HG02884 (cell line): ENCODE measurements around the gene DNASE1L2.
"Not testable (repeated sequence)": the region's sequence is repeated elsewhere in the genome, so short reads cannot be mapped to it uniquely, and the experiment has no call there.

ENCODE experiments used
- ATAC-seq: cut with Tn5 transposase; IDR thresholded peaks from one replicate; pipeline ENCODE4 v1.9.1; 2021; ENCODE audit warnings: mild to moderate bottlenecking, moderate library complexity; ENCODE audit not compliant: unreplicated experiment

DNASE1L2 gene

DNA sequence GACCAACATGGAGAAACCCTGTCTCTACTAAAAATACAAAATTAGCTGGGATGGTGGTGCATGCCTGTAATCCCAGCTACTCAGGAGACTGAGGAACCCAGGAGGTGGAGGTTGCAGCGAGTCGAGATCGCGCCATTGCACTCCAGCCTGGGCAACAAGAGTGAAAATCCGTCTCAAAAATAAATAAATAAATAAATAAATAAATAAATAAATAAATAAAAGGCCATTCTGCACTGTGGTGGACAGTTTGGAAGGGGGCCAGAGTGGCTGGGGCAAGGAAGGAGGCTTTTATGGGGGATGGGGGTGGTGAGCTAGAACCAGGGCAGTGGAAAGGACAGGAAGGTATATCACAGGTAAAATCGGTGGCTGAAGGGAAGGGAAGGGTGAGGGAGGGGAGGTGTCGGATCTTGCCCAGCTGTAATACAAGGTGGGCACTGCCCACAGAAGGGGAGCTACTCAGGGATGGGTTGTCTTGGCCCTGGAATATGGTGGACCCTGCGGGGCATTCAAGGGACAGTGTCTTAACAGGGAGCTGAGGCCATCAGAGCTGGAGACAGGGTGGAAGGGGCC is 33.0 kb upstream of the DNASE1L2 start:
- not testable (repeated sequence) for ATAC-seq

GRCh38 chr16:2204416-2205103 is 31.7 kb upstream of the DNASE1L2 start:
- no peak for ATAC-seq

DNA sequence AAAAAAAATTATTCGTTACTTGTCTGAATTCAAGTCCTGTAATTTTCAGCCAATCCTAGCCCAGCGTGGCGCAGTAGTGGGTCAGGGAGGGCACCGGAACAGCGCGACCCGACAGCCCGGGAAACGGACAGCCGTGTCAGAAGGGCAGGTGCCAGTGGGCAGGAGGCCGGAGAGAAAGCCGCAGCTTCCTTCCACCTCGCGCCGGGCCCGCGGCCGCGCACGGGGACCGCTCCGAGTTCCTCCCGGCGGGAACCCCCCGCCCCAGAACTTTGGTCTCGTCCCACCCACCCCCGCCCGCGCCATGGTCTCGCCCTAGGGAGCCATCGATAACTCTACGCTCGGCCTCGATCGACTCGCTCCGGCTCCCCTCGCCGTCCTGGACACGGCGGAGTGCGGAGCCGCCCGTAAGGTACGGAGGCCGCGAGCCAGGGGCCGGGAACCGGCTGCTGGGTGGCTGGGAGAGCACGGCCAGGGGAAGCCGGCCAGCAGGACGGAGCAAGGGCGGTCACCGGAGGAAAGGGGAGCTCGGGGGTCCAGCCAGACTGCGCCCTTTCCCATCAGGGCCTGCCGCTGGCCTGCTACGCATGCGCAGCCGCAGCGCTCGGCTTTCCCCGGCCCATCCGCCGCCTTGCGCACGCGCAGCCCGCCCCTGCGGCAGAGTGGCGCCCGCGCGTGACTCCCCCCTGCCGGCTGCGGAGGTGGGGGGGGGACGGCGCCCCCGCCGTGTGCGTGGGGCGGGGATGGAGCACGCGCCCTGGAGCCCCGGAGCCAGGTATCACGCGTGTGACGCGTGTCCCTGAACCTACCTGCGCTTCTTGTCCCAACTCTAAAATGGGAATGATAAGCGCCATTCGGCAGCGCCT is 30.9 kb upstream of the DNASE1L2 start, which contains the start of gene MLST8:
MLST8 (plus strand) TSS at position 351 of the 863 bp plus-strand sequence. CDS start 632 bp downstream, outside the sequence.
- no peak for ATAC-seq

DNA sequence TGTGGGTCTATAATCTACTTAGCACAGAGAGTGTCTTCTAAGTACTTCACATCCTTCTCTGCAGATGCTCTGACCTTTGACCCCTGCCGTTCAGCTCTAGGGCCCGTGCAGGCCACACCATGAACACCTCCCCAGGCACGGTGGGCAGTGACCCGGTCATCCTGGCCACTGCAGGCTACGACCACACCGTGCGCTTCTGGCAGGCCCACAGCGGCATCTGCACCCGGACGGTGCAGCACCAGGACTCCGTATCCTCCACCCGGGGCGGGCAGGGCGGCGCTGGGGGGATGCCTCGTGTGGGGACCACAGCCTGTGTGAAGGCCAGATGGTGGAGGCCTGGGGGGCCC is 30.3 kb upstream of the DNASE1L2 start:
- no peak for ATAC-seq

DNA sequence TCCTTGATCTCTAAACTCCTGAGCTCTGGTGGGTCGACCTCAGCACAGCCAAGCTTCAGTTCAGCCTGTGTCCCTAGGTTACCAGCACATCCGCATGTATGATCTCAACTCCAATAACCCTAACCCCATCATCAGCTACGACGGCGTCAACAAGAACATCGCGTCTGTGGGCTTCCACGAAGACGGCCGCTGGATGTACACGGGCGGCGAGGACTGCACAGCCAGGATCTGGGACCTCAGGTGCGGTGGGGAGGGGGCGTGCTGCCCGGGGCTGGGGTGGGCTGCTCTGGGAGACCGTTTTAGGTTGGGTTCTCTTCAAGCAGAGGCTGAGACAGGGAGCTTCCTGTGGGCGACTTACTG is 29.8 kb upstream of the DNASE1L2 start:
- ATAC-seq = no peak

DNA sequence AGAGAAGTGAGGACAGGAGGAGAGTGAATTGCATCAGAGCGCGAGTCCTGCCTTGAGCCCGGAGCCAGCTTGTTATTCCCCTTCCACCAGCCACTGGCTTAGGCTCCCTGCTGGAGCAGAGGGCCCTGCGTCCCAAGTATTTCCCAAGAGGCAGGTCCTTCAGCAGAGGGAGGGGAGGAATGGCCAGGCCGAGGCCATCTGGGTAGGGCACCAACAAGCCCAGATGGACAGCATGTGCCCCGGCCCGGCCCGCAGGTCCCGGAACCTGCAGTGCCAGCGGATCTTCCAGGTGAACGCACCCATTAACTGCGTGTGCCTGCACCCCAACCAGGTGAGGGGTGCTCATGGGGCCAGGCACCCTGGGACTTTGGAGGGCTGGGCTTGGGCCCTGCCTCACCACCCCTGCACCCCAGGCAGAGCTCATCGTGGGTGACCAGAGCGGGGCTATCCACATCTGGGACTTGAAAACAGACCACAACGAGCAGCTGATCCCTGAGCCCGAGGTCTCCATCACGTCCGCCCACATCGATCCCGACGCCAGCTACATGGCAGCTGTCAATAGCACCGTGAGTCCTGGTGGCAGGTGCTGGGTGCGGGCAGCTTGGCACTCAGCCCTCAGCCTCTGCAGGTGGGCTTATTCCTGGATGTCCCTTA is 29.3 kb upstream of the DNASE1L2 start:
- ATAC-seq = no peak

DNA sequence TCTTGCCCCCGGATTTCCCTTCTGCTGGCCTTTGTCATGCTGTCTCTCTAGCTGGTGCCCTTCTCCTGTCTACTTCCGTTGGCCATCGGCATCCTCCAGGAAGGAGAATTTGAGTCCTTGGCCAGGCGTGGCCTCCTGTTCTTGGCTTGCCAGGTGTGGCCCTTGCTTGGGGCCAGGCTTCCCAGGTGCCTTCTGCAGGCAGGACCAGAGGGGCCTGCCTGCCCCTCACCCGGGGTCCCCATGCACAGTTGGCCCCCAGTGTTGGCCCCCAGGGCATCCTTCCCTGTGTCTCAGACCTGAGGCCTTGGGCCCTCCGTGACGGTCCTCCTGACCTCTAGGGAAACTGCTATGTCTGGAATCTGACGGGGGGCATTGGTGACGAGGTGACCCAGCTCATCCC is 28.4 kb upstream of the DNASE1L2 start:
- no peak for ATAC-seq

DNA sequence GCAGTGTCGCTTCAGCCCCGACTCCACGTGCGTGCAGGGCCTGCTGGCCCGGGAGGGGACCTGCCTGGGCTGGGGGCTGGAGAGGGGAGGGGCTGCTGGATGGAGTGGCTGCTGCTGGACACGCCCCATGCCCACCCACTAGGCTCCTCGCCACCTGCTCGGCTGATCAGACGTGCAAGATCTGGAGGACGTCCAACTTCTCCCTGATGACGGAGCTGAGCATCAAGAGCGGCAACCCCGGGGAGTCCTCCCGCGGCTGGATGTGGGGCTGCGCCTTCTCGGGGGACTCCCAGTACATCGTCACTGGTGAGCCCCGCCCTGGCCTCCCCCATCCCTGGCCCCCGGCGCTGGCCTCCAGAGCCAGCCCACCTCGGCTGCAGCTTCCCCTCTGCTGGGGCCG is 27.9 kb upstream of the DNASE1L2 start:
- no peak for ATAC-seq

DNA sequence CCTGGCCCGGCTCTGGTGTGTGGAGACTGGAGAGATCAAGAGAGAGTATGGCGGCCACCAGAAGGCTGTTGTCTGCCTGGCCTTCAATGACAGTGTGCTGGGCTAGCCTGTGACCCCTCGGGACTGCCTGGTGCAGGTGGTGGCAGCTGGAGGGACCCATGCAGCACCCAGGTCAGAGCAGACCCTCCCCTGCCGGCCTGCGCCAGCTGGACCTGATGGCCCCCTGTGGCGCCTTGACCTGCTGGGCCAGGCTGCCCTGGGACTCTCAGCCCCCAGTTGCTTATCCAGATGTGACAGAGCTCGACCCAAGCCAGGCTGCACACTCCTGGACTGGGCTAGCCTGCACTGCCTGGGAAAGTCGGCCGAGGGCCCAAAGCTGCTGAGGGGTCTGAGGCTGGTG is 27.5 kb upstream of the DNASE1L2 start:
- no peak for ATAC-seq

GRCh38 chr16:2209258-2210008 is 26.8 kb upstream of the DNASE1L2 start:
- no peak for ATAC-seq

DNA sequence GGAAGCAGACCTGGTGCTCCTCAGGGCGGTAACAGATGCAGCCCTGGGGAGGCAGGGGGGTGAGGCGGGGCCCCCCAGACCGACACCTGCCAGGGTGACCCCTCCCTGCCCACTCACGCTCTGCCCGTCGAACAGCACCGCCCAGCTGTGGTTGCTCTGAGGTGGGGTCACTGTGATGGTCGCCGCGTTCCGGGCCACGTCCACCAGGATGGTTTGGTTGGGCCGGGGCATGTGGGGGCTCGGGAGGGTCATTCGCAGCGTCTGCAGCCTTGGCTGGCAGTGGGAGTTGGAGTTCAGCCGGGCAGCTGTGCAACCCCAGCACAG is 26.3 kb upstream of the DNASE1L2 start:
- no peak for ATAC-seq

DNA sequence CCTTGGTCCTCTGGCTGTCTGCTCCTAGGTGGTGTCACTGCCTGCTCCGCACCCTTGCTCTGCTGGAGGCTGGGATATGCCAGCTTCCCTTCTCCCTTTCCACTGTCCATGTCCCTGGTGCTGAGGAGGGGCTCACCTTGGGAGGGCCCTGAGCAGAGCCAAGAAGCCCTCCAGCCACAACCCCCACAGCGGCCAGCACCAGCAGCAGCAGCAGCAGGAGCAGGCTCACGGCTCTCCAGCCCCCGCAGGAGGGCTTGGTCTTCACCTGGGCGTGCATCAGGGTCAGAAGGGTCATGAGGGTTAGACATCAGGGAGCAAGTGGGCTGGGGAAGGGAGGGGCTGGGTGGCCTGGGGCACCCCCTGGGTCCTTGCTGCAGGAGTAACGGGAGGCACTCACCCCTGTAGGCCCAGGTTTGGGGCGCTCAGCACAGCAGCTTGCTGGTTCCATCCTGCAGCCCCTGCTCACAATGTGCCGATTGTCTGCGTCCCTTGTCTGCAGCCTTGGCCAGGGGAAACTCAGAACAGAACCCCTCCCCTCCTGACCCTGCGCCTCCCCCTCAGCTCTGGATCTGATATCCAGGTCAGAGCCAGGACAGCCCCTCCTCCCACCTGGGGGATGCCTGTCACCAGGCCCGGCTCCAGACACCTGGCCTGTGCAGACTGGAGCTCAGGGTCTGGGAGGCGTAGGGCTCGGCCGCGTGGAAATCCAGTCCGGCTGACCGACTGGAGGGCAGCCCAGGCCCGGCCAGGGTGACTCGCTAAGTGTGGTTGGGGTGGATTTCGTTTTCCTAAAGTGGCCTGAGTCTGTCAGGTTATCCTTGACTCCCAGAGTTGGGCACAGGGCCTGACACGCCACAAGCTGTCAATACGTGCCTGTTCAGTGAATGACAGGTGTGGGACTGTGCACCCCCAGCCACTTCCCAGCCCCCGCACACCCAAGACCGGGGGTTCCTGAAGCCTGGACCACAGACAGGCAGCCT is 25.6 kb upstream of the DNASE1L2 start, which contains the start of gene BRICD5:
BRICD5 (minus strand) TSS at position 478 of the 980 bp plus-strand sequence; CDS start at position 448, 30 bp downstream.
- ATAC-seq = no peak

DNA sequence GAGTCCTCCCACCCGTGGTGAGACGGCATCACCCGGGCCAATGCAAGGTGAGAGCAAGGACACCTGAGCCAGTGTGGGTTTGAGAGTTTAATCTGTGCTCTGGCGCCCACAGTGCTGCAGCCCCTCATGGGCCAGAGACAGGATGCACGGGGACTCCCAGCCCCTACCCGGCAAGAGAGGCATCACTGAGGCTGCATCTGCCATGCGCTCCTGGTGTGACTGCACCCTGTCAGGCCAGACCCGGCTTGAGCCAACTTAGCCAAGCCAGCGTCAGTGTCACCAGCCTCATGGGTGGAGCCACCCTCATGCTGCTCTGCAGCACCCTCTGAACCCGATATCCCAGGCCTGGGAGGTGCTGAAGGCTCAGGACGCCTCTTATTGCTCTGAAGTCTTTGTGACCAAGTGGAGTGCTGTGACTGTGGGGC is 24.3 kb upstream of the DNASE1L2 start:
- ATAC-seq = no peak

DNA sequence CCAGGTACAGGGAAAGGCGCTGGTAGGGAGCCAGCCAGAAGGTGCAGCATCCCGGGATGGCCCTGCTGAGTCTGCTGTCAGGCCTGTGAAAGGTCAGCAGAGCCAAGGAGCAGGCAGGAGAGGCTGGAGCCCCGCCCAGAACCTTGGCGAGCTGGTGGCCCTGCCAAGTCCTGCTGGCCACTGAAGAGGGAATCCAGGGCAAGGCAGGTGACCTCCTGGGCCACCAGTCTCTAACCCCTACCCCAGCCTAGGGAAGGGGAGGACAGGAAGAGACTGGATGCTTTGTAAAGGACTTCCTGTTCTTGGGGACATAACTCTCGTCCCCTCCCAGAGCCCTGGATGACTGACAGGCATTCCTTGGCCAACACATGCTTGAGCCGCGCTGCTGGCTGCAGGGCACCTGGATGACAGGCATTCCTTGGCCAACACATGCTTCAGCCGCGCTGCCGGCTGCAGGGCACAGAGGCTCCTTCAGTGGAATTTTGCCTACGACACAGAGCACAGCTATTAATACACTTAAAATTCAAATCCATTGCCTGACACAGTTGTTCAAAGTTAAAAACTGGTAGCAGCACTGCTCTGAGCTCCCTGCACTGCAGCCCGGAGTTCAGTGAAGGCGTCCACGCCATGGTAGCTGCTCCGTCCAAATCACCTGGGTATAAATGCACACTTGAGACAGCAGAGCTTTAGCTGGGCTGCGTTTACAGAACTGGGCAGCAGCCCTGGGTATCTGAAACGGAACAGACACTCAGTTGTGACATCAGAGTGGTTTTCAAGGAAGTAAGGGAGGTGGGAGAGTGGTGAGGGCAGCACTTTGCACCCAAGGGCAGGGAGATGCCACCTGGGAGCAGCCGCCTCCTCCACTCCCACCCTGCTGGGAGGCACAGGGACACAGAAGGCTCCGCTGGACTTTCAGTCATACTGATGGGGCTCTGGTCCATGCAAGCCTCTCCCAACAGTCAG is 23.6 kb upstream of the DNASE1L2 start:
- no peak for ATAC-seq

GRCh38 chr16:2213817-2214718 is 22.2 kb upstream of the DNASE1L2 start:
- peak; percentile 12 for ATAC-seq

GRCh38 chr16:2214719-2214968 is 21.6 kb upstream of the DNASE1L2 start, which contains the start of gene PGP:
Gene PGP, minus strand, starts transcription at chr16:2214840. Its CDS starts 63 bp downstream, at chr16:2214777.
- ATAC-seq = no peak

- ATAC-seq = no peak
Measured at GRCh38 chr16:2216330-2216729, 19.9 kb upstream of the DNASE1L2 start.
